Measurements from ENCODE around the gene MACROH2A2.

GRCh38 chr10:70055550-70055949 lies 2.9 kb downstream of the MACROH2A2 start:
- TF ChIP-seq CTCF (IDR thresholded peaks at IDR 0.05; ENCODE audit: insufficient read depth, low read depth, low read length) (no peak), EZH2 (IDR thresholded peaks at IDR 0.05; ENCODE audit: insufficient read depth, low read length) (no peak)

All from astrocyte (in vitro differentiated cells and primary cell).